HL-60/S4 (cell line): ENCODE data around the gene TRHDE.
"Not testable (repeated sequence)": the region's sequence is repeated elsewhere in the genome, so short reads cannot be mapped to it uniquely, and the experiment has no call there.

Experiments
- in situ Hi-C: fragments of 300-500 bp; cut with MboI; formaldehyde crosslinking; loops from 2 replicates; pipeline ENCODE4 v1.14.3; 2022; ENCODE audit warnings: low sequenced_read_pairs

The TRHDE gene

GRCh38 chr12:72712025-72712424 lies 439.9 kb downstream of the TRHDE start:
- in situ Hi-C loops = not testable (repeated sequence)

- in situ Hi-C loops = no loop called here
These were observed 444.1 kb downstream of the TRHDE start for GRCh38 chr12:72716221-72716620.

GRCh38 chr12:72717036-72717435 lies 444.9 kb downstream of the TRHDE start:
- in situ Hi-C loops = no loop called here
